Adipocyte (in vitro differentiated cells): ENCODE measurements around the gene MOSPD2.

ENCODE experiments used
- DNase-seq: peaks from one replicate; pipeline ENCODE4 v3.0.0-alpha.2; 2015; ENCODE audit warnings: low read depth
- H3K27me3 ChIP-seq: replicated peaks from 2 replicates; pipeline ENCODE4 v1.7.0; 2013; ENCODE audit warnings: mild to moderate bottlenecking, low read length, moderate library complexity; ENCODE audit not compliant: control insufficient read depth, insufficient read depth
- H3K36me3 ChIP-seq: 2 replicates; pipeline ENCODE4 v1.7.0; 2013; ENCODE audit warnings: low read length, mild to moderate bottlenecking, moderate library complexity; ENCODE audit not compliant: control insufficient read depth, insufficient read depth, severe bottlenecking
- H3K4me1 ChIP-seq: 2 replicates; pipeline ENCODE4 v1.7.0; 2013; ENCODE audit warnings: mild to moderate bottlenecking, low read length, moderate library complexity; ENCODE audit not compliant: control insufficient read depth, insufficient read depth
- H3K4me3 ChIP-seq: 2 replicates; pipeline ENCODE4 v1.7.0; 2013; ENCODE audit warnings: mild to moderate bottlenecking, low read length, moderate library complexity
- H3K9ac ChIP-seq: 2 replicates; pipeline ENCODE4 v1.7.0; 2013; ENCODE audit warnings: mild to moderate bottlenecking, low read length, moderate library complexity
- H3K9me3 ChIP-seq: 2 replicates; pipeline ENCODE4 v1.7.0; 2013; ENCODE audit warnings: mild to moderate bottlenecking, low read length, moderate library complexity; ENCODE audit not compliant: control insufficient read depth

Gene MOSPD2

DNA sequence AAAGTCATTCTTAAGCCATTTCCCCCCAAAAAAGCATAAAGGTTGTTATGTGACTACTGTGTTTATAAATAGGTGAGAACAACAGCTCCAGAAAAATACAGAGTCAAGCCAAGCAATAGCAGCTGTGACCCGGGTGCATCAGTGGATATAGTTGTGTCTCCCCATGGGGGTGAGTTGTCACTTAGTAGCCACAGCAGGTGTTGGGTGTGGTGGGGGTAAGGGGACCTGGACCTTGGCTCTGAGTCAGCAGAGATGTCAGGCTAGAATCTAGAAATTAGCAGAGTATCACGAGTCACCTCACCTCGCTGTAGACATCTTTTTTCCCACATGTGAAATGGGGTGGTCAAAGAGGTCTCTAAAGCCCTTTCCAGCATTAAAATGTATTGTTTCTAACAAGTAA, 42.4 kb downstream of the MOSPD2 start:
- Histone ChIP-seq H3K27me3 (no peaks in the 10 kb centered on the region), H3K4me1 (peaks cover 13% of the 10 kb centered on the region), H3K4me3 (no peak overlapping the region), H3K9ac (no peak overlapping the region), H3K9me3 (no peaks in the 10 kb centered on the region), H3K36me3 (peaks cover 76% of the 10 kb centered on the region)
- no peak for DNase-seq

DNA sequence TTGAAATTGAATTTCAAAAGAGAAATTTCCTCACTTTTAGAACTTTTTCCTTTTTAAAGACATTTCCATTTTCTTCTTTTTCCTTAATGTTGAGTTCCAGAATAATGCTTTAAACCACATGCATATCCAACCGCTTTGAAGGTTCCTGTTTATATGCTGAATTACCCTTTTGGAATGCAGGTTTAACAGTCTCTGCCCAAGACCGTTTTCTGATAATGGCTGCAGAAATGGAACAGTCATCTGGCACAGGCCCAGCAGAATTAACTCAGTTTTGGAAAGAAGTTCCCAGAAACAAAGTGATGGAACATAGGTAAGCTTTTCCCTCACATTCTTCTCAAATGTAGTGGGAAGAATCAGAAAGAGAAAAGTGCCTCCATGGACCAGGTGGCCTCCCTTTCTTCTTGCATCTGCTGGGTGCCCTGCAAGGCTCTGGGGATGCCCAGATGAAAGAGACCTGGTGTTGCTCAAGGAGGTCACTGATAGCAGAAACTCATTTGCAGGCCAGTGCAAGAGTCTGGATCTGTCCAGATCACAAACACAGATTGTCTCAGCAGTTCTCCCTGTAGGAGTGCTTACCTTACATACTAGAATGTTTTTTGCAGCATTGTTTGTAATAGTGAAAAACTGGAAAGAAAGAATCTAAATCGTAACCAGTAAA, 42.9 kb downstream of the MOSPD2 start:
- Histone ChIP-seq H3K36me3 (peaks cover 71% of the 10 kb centered on the region), H3K4me1 (peaks cover 13% of the 10 kb centered on the region), H3K27me3 (no peaks in the 10 kb centered on the region), H3K9me3 (no peaks in the 10 kb centered on the region), H3K9ac (no peak overlapping the region), H3K4me3 (no peak overlapping the region)
- peak; percentile 35 for DNase-seq

DNA sequence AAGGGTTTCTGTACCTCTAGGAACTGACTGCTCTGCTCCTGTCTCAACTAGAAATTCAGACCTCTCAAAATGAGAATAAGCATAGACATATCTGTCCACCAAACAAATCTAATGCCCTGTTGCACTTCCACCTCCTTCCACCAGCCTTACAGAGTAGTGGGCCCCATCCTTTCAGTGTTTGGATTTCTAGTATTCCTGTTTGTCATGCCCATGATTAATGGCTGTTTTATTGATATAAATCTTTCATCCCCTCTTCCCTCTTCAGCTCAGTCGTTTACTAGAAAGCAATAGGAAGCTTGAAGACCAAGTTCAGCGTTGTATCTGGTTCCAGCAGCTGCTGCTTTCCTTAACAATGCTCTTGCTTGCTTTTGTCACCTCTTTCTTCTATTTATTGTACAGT, 46.2 kb downstream of the MOSPD2 start:
- Histone ChIP-seq H3K27me3 (no peaks in the 10 kb centered on the region), H3K4me1 (peaks cover 13% of the 10 kb centered on the region), H3K9me3 (no peaks in the 10 kb centered on the region), H3K36me3 (peaks cover 41% of the 10 kb centered on the region), H3K4me3 (no peak overlapping the region), H3K9ac (no peak overlapping the region)
- DNase-seq, result no peak

DNA sequence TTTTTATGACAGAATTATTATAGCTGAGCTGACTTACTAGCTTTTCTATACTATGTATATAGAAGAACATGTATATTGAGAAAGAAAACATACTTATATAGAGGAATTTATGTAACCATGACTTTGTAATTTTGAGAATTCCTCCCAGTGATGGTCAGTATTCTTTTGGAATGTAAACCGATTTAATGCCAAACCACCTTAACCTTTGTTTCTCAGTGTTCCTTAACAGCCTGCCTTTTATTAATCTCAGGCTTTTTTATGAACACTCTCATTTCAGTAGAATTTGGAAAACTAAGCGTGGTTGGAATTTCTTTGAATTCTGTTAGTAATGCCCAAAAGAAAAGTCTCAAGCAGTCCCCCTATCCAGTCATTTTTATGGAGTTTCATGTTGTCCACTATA, 47.0 kb downstream of the MOSPD2 start:
- Histone ChIP-seq H3K36me3 (peaks cover 34% of the 10 kb centered on the region), H3K4me1 (peaks cover 13% of the 10 kb centered on the region), H3K27me3 (no peaks in the 10 kb centered on the region), H3K9ac (no peak overlapping the region), H3K4me3 (no peak overlapping the region), H3K9me3 (no peaks in the 10 kb centered on the region)
- peak; percentile 62 for DNase-seq

DNA sequence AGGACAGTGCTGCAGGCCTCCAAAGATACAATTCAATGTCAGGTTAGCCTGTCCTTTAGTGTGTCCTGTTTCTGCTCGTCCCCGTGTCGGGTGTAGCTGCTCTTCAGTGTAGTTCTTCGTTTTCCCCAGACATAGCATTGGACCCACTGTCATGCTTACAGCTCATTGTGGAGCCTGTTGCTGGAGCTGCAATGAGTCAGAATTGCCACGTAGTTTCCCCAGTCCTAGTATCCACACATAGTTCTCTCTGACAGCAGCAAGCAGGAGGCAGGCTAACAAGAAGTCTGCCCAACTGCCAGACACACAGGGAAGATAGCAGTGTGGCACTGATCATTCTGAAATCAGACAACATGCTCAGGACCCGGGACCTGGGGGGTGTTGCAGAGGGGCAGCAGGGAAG, 49.2 kb downstream of the MOSPD2 start:
- H3K4me3 ChIP-seq, result no peak overlapping the region
- H3K36me3 ChIP-seq, result peaks cover 14% of the 10 kb centered on the region
- DNase-seq, result peak; percentile 77
- no peaks in the 10 kb centered on the region for H3K9me3 ChIP-seq
- no peaks in the 10 kb centered on the region for H3K27me3 ChIP-seq
- no peak overlapping the region for H3K9ac ChIP-seq
- peaks cover 10% of the 10 kb centered on the region for H3K4me1 ChIP-seq

DNA sequence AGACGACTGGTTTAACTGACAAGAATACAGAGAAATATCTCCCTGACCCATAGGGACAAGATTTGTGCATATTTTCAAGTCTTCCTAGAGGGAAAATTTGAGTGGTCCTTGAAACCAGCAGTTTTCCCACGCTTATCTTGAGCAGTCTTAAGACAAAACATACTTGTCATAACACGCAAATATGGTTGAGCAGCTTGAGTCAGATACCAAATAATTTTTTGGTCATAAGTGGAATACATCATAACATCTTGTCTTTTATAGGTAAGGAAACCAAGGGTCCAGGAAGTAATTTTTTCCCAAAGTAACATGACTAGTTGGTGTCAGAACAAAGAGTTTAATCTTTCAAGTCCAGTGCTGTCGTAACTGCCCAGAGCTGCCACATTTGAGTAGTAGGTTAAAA, 50.5 kb downstream of the MOSPD2 start:
- Histone ChIP-seq H3K36me3 (peaks cover 7% of the 10 kb centered on the region), H3K4me3 (no peak overlapping the region), H3K9me3 (no peaks in the 10 kb centered on the region), H3K9ac (no peak overlapping the region), H3K27me3 (peaks cover 3% of the 10 kb centered on the region), H3K4me1 (peaks cover 10% of the 10 kb centered on the region)
- DNase-seq, result no peak

DNA sequence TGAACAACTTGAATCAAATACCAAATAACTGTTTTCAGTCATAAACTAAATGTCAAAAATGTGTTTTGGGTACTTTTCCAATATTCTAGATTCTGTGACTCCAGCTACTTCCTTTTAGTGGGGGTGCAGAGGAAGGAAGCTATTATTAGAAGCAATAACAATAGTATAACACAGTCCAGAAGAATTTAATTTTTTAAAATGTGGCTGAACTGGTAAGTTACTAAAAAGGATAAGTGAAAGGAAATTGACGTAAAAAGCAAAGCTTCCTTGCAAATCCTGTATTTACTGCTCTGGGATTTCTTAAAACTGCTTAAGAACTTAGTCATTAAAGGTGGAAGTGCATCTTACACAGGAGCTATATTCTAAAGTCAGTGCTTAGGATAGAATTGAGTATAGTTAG, 53.2 kb downstream of the MOSPD2 start:
- H3K27me3 ChIP-seq, result peaks cover 3% of the 10 kb centered on the region
- no peak for DNase-seq
- no peak overlapping the region for H3K9ac ChIP-seq
- H3K36me3 ChIP-seq, result no peaks in the 10 kb centered on the region
- no peak overlapping the region for H3K4me3 ChIP-seq
- no peaks in the 10 kb centered on the region for H3K4me1 ChIP-seq
- no peaks in the 10 kb centered on the region for H3K9me3 ChIP-seq

DNA sequence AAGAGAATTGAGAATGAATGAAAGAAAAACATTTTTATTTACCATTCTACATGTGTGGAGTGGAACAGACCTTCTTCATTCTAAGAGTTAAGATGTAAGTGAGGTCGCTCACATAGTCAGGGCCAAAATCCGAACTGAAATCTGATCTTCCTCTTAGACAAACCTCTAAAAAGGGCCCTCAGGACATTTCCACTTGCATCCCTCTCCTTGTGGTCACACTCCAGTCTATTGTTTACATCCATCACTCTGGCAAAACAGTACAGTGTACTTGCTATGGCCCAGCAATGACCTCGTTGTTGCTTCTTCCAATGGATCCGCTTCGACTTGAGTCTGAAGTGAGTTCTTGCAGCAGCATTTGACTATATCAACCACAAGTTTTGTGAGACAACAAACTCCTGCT, 54.2 kb downstream of the MOSPD2 start:
- Histone ChIP-seq H3K36me3 (no peaks in the 10 kb centered on the region), H3K9me3 (no peaks in the 10 kb centered on the region), H3K27me3 (peaks cover 5% of the 10 kb centered on the region), H3K9ac (no peak overlapping the region), H3K4me1 (no peaks in the 10 kb centered on the region), H3K4me3 (no peak overlapping the region)
- peak; percentile 70 for DNase-seq

DNA sequence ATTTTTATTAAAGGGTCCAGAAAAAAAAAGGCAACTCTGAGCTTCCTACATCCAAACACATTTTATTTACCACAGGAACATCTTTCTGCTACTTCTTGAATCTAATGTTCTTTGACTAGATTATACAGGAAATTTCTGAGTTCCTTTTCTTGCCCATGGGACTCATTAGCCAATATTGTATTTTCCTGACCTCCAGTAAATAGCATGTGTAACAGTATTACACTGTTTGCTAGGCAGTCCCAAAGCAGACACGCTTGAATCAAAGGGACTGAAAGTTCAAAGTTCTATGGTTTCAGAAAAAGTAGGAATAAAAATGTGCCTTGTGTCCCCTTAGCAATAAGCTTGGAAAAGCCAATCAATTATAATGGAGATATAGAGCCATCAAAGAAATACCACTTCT, 57.4 kb downstream of the MOSPD2 start:
- no peak overlapping the region for H3K9ac ChIP-seq
- no peaks in the 10 kb centered on the region for H3K9me3 ChIP-seq
- H3K4me1 ChIP-seq, result no peaks in the 10 kb centered on the region
- H3K27me3 ChIP-seq, result peaks cover 5% of the 10 kb centered on the region
- no peak for DNase-seq
- no peak overlapping the region for H3K4me3 ChIP-seq
- H3K36me3 ChIP-seq, result no peaks in the 10 kb centered on the region

DNA sequence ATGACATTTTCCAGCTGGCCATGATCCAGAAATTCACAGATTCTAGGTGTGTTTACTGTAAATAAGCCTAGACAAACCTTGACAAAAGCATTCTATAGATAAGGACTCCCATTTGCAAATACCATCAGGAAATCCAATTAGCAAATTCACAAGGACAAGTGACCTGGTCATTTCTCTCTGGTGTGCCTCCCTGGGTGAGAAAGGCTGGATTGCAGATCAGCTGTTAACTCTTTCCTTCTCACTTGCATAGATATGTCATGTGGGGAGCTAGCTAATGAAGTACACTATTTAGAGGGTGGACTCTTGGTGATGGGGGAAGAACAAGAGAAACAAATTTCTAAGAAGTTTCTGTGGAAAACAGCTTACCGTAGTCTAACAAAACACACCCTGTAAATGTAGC, 58.9 kb downstream of the MOSPD2 start:
- Histone ChIP-seq H3K36me3 (no peaks in the 10 kb centered on the region), H3K27me3 (peaks cover 5% of the 10 kb centered on the region), H3K9me3 (no peaks in the 10 kb centered on the region), H3K4me1 (no peaks in the 10 kb centered on the region), H3K9ac (no peak overlapping the region), H3K4me3 (no peak overlapping the region)
- no peak for DNase-seq

DNA sequence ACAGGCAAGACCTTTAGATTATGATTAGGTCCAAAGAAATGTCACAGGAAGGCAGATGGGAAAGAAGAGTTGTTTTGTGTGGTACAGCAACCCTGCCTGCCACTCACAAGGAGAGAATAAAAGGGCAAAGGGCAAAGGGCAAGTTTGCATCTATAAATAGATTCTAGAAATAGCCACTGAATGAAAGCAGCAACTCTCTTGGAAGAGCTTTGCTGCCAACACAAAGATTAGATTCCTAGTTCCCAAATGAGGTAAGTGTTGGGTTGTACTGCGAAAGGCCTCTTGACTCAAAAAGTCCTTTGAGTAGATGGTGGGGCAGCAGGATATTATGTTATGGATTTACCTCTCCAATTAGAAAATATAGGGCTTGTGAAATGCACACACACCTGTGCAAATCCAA, 61.2 kb downstream of the MOSPD2 start:
- Histone ChIP-seq H3K27me3 (peaks cover 2% of the 10 kb centered on the region), H3K36me3 (no peaks in the 10 kb centered on the region), H3K9ac (no peak overlapping the region), H3K4me3 (no peak overlapping the region), H3K9me3 (no peaks in the 10 kb centered on the region), H3K4me1 (peaks cover 2% of the 10 kb centered on the region)
- DNase-seq, result no peak

DNA sequence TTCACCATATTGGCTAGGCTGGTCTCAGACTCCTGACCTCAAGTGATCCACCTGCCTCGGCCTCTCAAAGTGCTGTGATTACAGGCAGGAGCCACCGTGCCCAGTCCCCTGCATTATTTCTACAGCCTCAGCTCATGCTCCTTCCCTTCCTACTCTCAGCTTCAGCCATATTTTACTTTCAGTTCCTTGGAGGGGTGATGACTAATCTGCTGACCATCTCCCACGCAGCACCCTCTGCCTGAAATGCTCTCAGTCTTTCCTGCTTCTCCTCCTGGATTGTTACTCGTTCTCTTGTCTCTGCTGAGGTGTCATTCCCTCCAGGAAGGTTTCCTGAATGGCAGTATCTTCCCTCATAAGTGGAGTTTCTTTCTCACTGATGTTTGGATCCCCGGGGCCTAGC, 63.3 kb downstream of the MOSPD2 start:
- Histone ChIP-seq H3K27me3 (peaks cover 2% of the 10 kb centered on the region), H3K4me1 (peaks cover 8% of the 10 kb centered on the region), H3K36me3 (no peaks in the 10 kb centered on the region), H3K9me3 (no peaks in the 10 kb centered on the region), H3K9ac (peak overlapping the region; percentile 18), H3K4me3 (no peak overlapping the region)
- peak; percentile 68 for DNase-seq
